Measurements from ENCODE around the gene CCDC6. TPM values are rescaled to one million over a fixed set of nuclear protein-coding genes. Genes with fewer than 3 reads are reported as not detected.
A peak's percentile ranks its signal among the peaks of the same experiment; 100 is the strongest.

CCDC6 gene
- total and polyA plus RNA-seq, 7 donors = 12.6 to 97.5 (median 59.2) TPM

- H3K27ac ChIP-seq = peak overlapping the region; percentile 74 to 93 (median 84)
- intact Hi-C loops (cut with DNase I) = no loop called here
- peaks cover 0 to 100% (median 99%) of the 10 kb centered on the region in 4 donors for H3K4me1 ChIP-seq
- no peaks in the 10 kb centered on the region for H3K27me3 ChIP-seq
- TF ChIP-seq POLR2A (IDR thresholded peaks at IDR 0.05) = no peak
- no peak for TF ChIP-seq POLR2AphosphoS5 (IDR thresholded peaks at IDR 0.05)
- DNase-seq = peak; percentile 75
- H3K4me3 ChIP-seq = no peak overlapping the region
- no peaks in the 10 kb centered on the region for H3K9me3 ChIP-seq
- WGBS, 2 donors = 19 to 69% methylated on average over 1 of the region's 1 CpG
- H3K36me3 ChIP-seq = no peaks in the 10 kb centered on the region
These were observed 10.2 kb downstream of the CCDC6 start for GRCh38 chr10:59896191-59896590.

DNA sequence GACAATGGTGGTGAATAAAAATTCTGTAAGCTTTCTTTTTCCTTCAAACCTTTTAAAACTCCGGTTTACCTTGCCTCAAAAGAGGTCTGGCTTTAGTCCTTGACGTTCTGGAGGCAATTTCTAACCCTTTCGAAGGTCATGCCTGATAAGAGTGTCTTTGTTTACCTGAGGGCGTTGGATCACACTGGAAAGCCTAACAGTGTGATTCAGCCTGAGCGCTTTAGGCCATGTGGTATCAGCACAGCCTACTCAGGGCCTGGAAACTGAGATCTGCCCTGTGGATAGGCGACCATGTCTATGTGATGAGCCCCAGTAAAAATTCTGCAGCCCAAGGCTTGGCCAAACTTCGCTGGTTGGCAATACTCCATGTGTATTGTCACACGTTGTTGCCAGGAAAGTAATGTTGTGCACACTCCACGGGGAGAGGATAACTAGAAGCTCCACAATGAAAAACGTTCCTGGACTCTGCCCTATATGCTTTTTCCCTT, 10.7 kb downstream of the CCDC6 start:
- no peak overlapping the region for H3K4me3 ChIP-seq
- TF ChIP-seq EP300 (IDR thresholded peaks at IDR 0.05) = peak in 3 of 4 donors; percentile 36 to 37 (median 36)
- no peak for TF ChIP-seq POLR2A (IDR thresholded peaks at IDR 0.05)
- TF ChIP-seq POLR2AphosphoS5 (IDR thresholded peaks at IDR 0.05) = peak; percentile 37 to 87 (median 76)
- DNase-seq = peak; percentile 86
- intact Hi-C loops (cut with DNase I) = loop anchor here (2.0 kb wide), 1 partner anchor 15 kb away; no protein-coding TSS in a partner anchor
- H3K27me3 ChIP-seq = no peaks in the 10 kb centered on the region
- H3K36me3 ChIP-seq = no peaks in the 10 kb centered on the region
- no peaks in the 10 kb centered on the region for H3K9me3 ChIP-seq
- H3K4me1 ChIP-seq = peaks cover 0 to 100% (median 98%) of the 10 kb centered on the region in 4 donors
- peak overlapping the region; percentile 74 to 93 (median 84) for H3K27ac ChIP-seq
- WGBS, 2 donors = 17 to 64% methylated on average over 10 of the region's 10 CpGs

DNA sequence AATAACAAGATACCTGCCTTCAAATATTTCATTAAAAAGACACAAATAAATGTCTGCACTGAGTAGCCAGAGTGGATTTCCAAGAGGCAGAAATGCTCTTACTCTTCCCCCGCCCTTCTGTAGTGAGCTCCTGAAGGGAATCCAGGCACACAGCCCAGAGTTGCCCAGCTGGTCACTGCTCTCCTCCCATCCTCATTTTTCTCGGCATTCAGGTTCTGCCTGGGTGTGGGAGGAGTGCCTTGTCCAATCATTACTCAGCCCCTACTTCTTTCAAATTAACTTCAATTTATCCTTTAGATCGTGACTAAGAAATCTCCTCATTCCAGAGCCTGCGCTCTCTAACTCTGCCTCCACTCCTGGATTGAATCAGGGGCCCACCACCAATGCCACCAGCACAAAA, 12.2 kb downstream of the CCDC6 start:
- Histone ChIP-seq H3K27ac (peak overlapping the region; percentile 74 to 93 (median 84)), H3K4me1 (peaks cover 0 to 98% (median 96%) of the 10 kb centered on the region in 4 donors), H3K27me3 (no peaks in the 10 kb centered on the region), H3K9me3 (no peaks in the 10 kb centered on the region), H3K4me3 (no peak overlapping the region), H3K36me3 (peaks cover 0 to 9% (median 2%) of the 10 kb centered on the region in 4 donors)
- DNase-seq = peak; percentile 81
- TF ChIP-seq POLR2A (IDR thresholded peaks at IDR 0.05) (no peak), POLR2AphosphoS5 (IDR thresholded peaks at IDR 0.05) (peak; percentile 14 to 43 (median 18))
- 36 to 59% methylated on average over 4 of the region's 4 CpGs for WGBS, 2 donors
- intact Hi-C loops (cut with DNase I) = loop anchor here (2.0 kb wide), 1 partner anchor 13 kb away; no protein-coding TSS in a partner anchor

- Histone ChIP-seq H3K36me3 (peaks cover 0 to 13% (median 2%) of the 10 kb centered on the region in 4 donors), H3K4me3 (no peak overlapping the region), H3K9me3 (no peaks in the 10 kb centered on the region), H3K27me3 (no peaks in the 10 kb centered on the region), H3K27ac (peak overlapping the region; percentile 51 to 93 (median 84)), H3K4me1 (peaks cover 0 to 94% (median 93%) of the 10 kb centered on the region in 4 donors)
- no peak for DNase-seq
- 77 to 85% methylated on average over 3 of the region's 3 CpGs for WGBS, 2 donors
- TF ChIP-seq, protein P1, sequence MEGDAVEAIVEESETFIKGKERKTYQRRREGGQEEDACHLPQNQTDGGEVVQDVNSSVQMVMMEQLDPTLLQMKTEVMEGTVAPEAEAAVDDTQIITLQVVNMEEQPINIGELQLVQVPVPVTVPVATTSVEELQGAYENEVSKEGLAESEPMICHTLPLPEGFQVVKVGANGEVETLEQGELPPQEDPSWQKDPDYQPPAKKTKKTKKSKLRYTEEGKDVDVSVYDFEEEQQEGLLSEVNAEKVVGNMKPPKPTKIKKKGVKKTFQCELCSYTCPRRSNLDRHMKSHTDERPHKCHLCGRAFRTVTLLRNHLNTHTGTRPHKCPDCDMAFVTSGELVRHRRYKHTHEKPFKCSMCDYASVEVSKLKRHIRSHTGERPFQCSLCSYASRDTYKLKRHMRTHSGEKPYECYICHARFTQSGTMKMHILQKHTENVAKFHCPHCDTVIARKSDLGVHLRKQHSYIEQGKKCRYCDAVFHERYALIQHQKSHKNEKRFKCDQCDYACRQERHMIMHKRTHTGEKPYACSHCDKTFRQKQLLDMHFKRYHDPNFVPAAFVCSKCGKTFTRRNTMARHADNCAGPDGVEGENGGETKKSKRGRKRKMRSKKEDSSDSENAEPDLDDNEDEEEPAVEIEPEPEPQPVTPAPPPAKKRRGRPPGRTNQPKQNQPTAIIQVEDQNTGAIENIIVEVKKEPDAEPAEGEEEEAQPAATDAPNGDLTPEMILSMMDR (IDR thresholded peaks at IDR 0.05) = no peak
- peak in 1 of 4 donors; percentile 39 for TF ChIP-seq EP300 (IDR thresholded peaks at IDR 0.05)
- intact Hi-C loops (cut with DNase I) = no loop called here
These were observed 13.7 kb downstream of the CCDC6 start for GRCh38 chr10:59892697-59893096.

DNA sequence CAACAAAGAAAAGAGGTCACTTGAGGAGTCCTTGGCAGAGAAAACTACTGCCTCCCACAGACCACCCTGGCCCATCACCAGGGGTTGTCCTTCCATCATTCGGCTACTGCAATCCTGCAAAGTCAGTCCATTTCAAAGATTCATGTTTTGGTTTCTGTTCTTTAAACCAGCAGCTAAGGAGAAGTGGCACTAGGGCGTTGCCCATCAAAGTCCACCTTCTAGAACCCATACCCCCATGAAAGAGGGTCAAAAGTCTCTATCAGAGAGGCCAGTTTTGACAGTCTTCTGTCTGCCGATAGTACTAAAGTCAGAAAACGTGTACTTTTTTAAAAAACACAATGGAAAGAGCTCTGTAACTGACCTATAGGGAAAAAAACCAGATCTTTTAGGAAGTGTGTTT, 14.4 kb downstream of the CCDC6 start:
- peak overlapping the region; percentile 51 to 93 (median 84) for H3K27ac ChIP-seq
- 55 to 78% methylated on average over 4 of the region's 4 CpGs for WGBS, 2 donors
- no peaks in the 10 kb centered on the region for H3K9me3 ChIP-seq
- no peak overlapping the region for H3K4me3 ChIP-seq
- intact Hi-C loops (cut with DNase I) = no loop called here
- TF ChIP-seq, protein P1 (IDR thresholded peaks at IDR 0.05) = no peak
- TF ChIP-seq POLR2A (IDR thresholded peaks at IDR 0.05) (no peak), EP300 (IDR thresholded peaks at IDR 0.05) (no peak), POLR2AphosphoS5 (IDR thresholded peaks at IDR 0.05) (no peak)
- no peak for DNase-seq
- peaks cover 0 to 94% (median 90%) of the 10 kb centered on the region in 4 donors for H3K4me1 ChIP-seq
- no peaks in the 10 kb centered on the region for H3K27me3 ChIP-seq
- H3K36me3 ChIP-seq = peaks cover 0 to 13% (median 2%) of the 10 kb centered on the region in 4 donors

- no peaks in the 10 kb centered on the region for H3K9me3 ChIP-seq
- WGBS, 2 donors = 66 to 76% methylated on average over 3 of the region's 3 CpGs
- H3K27ac ChIP-seq = peak overlapping the region in 3 of 4 donors; percentile 83 to 93 (median 84)
These were observed 15.0 kb downstream of the CCDC6 start for GRCh38 chr10:59891349-59891748.

More at GRCh38 chr10:59891349-59891748, 15.0 kb downstream of the CCDC6 start:
- Histone ChIP-seq H3K36me3 (peaks cover 0 to 13% (median 2%) of the 10 kb centered on the region in 4 donors), H3K4me1 (peaks cover 0 to 94% (median 89%) of the 10 kb centered on the region in 4 donors), H3K27me3 (no peaks in the 10 kb centered on the region), H3K4me3 (no peak overlapping the region)
- TF ChIP-seq EP300 (IDR thresholded peaks at IDR 0.05) (no peak), POLR2A (IDR thresholded peaks at IDR 0.05) (no peak)
- TF ChIP-seq, protein P1 (IDR thresholded peaks at IDR 0.05) = no peak
- no peak for DNase-seq
- intact Hi-C loops (cut with DNase I) = no loop called here

All from sigmoid colon (tissue), 7 donors.